GM21528 (cell line): ENCODE data around the gene DIAPH3.

Experiments
- ATAC-seq: cut with Tn5 transposase; IDR thresholded peaks from one replicate; pipeline ENCODE4 v1.9.1; 2021; ENCODE audit warnings: mild to moderate bottlenecking, moderate library complexity; ENCODE audit not compliant: unreplicated experiment, low FRiP score

Gene DIAPH3

GRCh38 chr13:60162096-60162495 is 1.6 kb downstream of the DIAPH3 start:
- ATAC-seq = no peak

DNA sequence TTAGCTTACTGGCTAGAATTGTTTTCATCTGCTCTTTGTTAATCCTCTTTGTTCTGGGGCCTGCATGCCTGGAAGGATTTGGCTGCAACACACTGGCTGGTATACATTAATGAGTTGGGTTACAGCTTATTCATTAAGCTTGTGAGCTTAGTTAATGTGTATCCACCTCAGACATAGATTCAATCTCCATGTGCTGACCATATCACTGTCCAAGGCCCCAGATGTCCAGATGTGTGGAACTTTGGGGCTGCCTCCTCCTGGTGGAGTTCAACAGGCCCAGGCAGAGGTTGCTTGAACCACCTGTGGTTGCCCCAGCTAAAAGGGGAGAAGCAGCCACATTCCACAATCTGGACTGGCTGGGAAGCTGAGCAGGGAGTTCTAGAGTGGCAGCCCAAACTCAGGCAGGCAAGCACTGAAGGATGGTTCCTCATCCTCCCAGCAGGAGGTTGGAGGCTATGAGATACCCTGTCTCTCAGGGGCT is 5.4 kb downstream of the DIAPH3 start:
- ATAC-seq = peak; percentile 48

- no peak for ATAC-seq
These were observed 7.8 kb downstream of the DIAPH3 start for GRCh38 chr13:60155978-60156377.

DNA sequence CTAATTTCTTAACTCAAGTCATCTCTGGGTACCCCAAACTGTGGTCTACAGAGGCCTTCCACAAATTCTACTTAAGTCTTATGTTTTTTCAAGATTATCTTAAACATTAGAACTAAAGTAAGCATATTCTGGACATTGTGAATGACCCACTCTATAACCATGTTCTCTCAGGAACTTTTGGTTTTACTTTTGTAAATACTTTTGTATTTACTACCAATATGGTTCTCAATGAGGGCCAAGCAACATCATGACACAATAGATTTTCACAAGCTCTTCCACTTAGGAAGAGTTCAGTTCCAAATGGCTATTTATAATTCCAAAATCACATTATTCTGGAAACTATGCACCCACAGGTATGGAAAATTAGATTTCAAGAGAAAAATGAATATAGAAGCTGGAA is 10.8 kb downstream of the DIAPH3 start:
- ATAC-seq = no peak

DNA sequence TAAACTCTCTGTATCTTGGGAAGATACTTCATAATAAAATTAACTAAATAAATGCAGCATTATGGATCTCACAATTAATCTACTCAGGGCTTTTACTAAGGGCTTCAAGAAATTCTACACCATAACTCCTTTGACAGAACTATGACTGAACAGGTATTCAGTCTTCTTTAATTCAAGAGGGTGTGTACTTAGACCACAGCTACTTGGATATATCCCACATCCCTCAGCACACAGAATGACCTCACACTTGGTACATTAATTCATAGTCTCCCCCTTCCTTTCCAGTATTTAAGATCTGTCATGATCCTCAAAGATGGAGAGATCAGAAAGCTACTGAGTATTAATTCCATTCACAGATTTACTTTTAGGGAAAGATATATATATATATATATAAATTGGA is 11.6 kb downstream of the DIAPH3 start:
- no peak for ATAC-seq

GRCh38 chr13:60150538-60150937 is 13.2 kb downstream of the DIAPH3 start:
- ATAC-seq = no peak

GRCh38 chr13:60148918-60149317 is 14.8 kb downstream of the DIAPH3 start:
- no peak for ATAC-seq

GRCh38 chr13:60147361-60147760 is 16.4 kb downstream of the DIAPH3 start:
- no peak for ATAC-seq

DNA sequence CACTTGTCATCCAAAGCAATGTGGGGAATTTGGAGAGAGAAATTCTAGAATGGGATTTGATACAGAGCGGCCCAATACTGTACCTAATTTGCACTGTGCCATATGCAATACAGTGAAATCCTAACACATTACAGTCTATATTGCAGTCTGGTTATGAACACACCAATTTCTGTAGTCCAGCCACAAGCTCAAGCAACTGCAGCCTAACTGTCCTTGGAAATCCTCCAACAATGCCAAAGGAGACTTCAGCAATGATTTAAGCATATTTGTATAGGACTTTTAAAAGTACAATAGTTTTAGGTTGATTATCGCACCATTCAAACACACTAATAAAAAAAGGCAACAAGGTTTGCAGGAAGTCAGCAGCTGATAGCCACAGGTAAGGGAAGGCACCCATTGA is 17.3 kb downstream of the DIAPH3 start:
- ATAC-seq = no peak

DNA sequence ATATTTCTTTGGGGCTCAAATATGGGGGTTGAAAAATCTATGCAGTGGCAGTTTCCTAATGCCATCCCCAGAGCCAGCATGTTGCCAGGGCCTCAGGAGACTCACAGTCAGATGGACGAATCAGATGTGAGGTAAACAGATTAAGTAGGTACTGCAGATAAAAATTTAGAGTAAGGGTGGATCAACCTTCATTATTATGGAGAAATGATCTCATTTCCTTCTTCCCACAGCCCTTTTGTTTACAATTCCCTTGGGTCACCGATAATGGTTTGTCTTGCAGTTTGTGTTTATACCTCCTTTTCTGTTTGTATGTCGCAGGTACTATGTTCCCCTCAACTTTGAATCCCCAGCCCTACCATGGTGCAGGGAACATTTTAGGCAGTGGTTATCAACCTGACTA is 20.0 kb downstream of the DIAPH3 start:
- no peak for ATAC-seq

DNA sequence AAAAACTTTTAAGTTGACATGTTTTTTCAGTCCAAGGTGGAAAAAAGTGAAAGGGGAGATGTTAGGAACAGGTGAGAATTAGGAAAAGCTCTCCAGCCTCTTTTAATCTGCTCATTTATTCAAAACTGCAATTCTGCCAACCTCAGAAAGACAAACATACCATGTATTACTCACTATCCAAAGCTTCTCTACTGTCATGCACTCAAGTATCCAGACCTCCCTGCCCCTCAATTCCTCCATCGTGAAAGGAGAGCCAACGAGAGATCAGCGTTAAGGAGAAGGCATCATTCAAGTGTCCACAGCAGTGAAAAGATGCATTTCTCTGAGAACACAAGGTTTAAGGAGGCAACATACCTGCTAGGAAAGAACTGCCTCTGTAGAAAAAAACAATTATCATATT is 24.5 kb downstream of the DIAPH3 start:
- no peak for ATAC-seq

DNA sequence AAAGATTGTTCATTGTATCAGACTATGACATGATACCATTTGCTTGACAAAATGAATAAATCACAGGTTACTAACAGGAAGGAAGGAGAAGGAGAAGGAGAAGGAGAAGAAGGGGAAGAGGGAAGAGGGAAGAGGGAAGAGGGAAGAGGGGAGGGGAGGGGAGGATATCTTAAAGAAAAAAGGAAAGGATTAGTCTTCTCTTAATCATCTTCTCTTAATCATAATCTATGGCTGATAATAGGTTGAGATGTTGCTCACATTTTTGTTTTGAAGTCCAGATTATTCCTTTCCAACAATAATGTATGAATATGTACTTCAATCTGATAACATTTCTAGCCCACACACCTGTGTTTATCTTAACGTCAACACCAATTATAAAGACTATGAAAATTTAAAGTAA is 25.1 kb downstream of the DIAPH3 start:
- no peak for ATAC-seq

DNA sequence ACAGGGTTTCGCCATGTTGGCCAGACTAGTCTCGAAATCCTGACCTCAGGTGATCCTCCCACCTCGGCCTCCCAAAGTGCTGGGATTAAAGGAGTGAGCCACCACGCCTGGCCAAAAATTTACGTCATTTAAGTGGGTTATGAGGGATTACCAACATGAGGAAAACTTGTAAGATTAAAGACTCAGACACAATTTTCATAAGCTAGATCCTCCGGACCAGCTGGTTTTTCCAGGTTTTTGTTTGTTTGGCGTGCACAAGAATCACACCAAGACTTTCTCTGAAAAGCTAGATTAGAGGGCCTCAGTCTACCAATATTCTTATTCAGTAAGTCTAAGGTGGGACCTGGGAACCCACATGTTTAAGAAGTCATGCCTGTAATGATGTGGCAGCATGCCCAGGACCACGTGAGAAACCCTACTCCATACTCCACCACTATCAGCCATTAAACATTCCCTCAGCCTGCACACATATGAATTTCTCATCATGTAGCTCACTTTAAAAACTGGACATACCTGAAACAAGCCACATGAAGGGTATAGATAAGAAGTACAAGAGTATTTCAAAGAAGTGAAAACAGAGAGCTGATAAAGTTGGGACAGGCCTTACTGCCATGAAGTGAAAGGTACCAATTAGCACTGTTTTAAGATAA is 25.7 kb downstream of the DIAPH3 start:
- no peak for ATAC-seq

- no peak for ATAC-seq
These were observed 28.4 kb downstream of the DIAPH3 start for GRCh38 chr13:60135344-60135743.

GRCh38 chr13:60134376-60134775 is 29.4 kb downstream of the DIAPH3 start:
- ATAC-seq = no peak

- no peak for ATAC-seq
These were observed 42.4 kb downstream of the DIAPH3 start for GRCh38 chr13:60121337-60121687.

GRCh38 chr13:60120617-60121336 is 43.0 kb downstream of the DIAPH3 start:
- ATAC-seq = no peak

GRCh38 chr13:60118696-60119400 is 44.9 kb downstream of the DIAPH3 start:
- no peak for ATAC-seq

GRCh38 chr13:60114499-60115028 is 49.2 kb downstream of the DIAPH3 start:
- no peak for ATAC-seq

- ATAC-seq = no peak
These were observed 51.0 kb downstream of the DIAPH3 start for GRCh38 chr13:60112771-60113170.

- ATAC-seq = no peak
These were observed 52.0 kb downstream of the DIAPH3 start for GRCh38 chr13:60111691-60112090.
